ENCODE measurements around the gene ANKH. TPM values are rescaled to one million over a fixed set of nuclear protein-coding genes. Genes with fewer than 3 reads are reported as not detected.

Gene ANKH
- polyA plus RNA-seq, 2 of the 4 experiments (the other 2 are of a cell fraction), result 11.7 to 17.3 TPM

- FAIRE-seq, result no peak
- Histone ChIP-seq H3K4me3 (no peak overlapping the region), H3K9me3 (no peaks in the 10 kb centered on the region), H3K4me2 (no peak overlapping the region), H3K4me1 (no peaks in the 10 kb centered on the region), H3K27ac (no peak overlapping the region)
- ATAC-seq, result no peak
- WGBS (ENCODE audit: missing lambda C conversion rate), result 90% methylated on average over 3 of the region's 3 CpGs
- no peak for TF ChIP-seq MAX (IDR thresholded peaks at IDR 0.05)
- TF ChIP-seq EHMT2 (IDR thresholded peaks at IDR 0.05; ENCODE audit: low read depth), result no peak
- no peak for TF ChIP-seq ESRRA (IDR thresholded peaks at IDR 0.05; ENCODE audit: borderline replicate concordance, low read length)
- no peak for TF ChIP-seq GATA3 (IDR thresholded peaks at IDR 0.05; ENCODE audit: borderline replicate concordance)
- no peak for TF ChIP-seq KDM5A (IDR thresholded peaks at IDR 0.05)
- TF ChIP-seq RFX5 (IDR thresholded peaks at IDR 0.05), result no peak
- no peak for TF ChIP-seq KDM1A (IDR thresholded peaks at IDR 0.05; ENCODE audit: low read depth)
- TF ChIP-seq NFE2L2 (conservative IDR thresholded peaks at IDR 0.05; ENCODE audit: low read length), result no peak
- TF ChIP-seq ZNF302 (CRISPR knock-in tag; IDR thresholded peaks at IDR 0.05), result no peak
- no peak for TF ChIP-seq ATOH8 (CRISPR knock-in tag; IDR thresholded peaks at IDR 0.05; ENCODE audit: low read depth)
- no peak for TF ChIP-seq REST (IDR thresholded peaks at IDR 0.05)
- no peak for TF ChIP-seq ELK1 (IDR thresholded peaks at IDR 0.05; ENCODE audit: low read depth, low read length)
- TF ChIP-seq FOSB (CRISPR knock-in tag; IDR thresholded peaks at IDR 0.05), result no peak
- no peak for TF ChIP-seq MAZ (IDR thresholded peaks at IDR 0.05; ENCODE audit: borderline replicate concordance, low read depth, low read length)
- no peak for TF ChIP-seq FOXS1 (CRISPR knock-in tag; IDR thresholded peaks at IDR 0.05)
- no peak for TF ChIP-seq BHLHE40 (IDR thresholded peaks at IDR 0.05; ENCODE audit: low read depth, low read length)
- TF ChIP-seq TFCP2L1 (CRISPR knock-in tag; IDR thresholded peaks at IDR 0.05), result no peak
- no peak for TF ChIP-seq HDAC2 (IDR thresholded peaks at IDR 0.05)
- no peak for TF ChIP-seq CTCF (IDR thresholded peaks at IDR 0.05)
- ChIA-PET CTCF (interaction anchor here (1.1 kb wide), 1 partner anchor 9 kb away, joined by 3 read pairs; no protein-coding TSS in a partner anchor), POLR2A (no interaction called here)
- no peak for DNase-seq (ENCODE audit: low read depth in 1 of 2, low spot score in 1 of 2)
These were observed 47.1 kb downstream of the ANKH start for GRCh38 chr5:14824499-14824898.
